Endothelial cell of umbilical vein (primary cell): ENCODE results near the gene SLC23A2. TPM values are rescaled to one million over a fixed set of nuclear protein-coding genes. Genes with fewer than 3 reads are reported as not detected.

Experiments used
- BruUV-seq: library from RNA; stranded (reverse); fragments of 400-500 nt; replicated peaks from 2 replicates; lab custom pipeline; 2021; lab: Mats Ljungman, UMichigan
- CTCF ChIA-PET: fragments of 300-600, 350-600 bp; sonication (Branson Sonifier 250); formaldehyde crosslinking; loops from one replicate; lab custom pipeline; 2021; ENCODE audit warnings: antibody characterized with exemption, inconsistent platforms; lab: Charles Lee
- POLR2A ChIA-PET: fragments of 300-600, 350-600 bp; sonication (Branson Sonifier 250); formaldehyde crosslinking; loops from one replicate; lab custom pipeline; 2021; ENCODE audit warnings: antibody characterized with exemption, inconsistent platforms; lab: Charles Lee
- DNase-seq: peaks from one replicate; pipeline ENCODE4 v3.0.0-alpha.2; 2011; ENCODE audit warnings: low read depth, low spot score
- FAIRE-seq: peaks from 2 replicates; lab custom pipeline; 2011; peaks lifted over from hg19 to GRCh38; lab: Jason Lieb, UNC
- H2AFZ ChIP-seq: 2 replicates; pipeline ENCODE4 v1.6.0; 2012; ENCODE audit warnings: low read depth, low read length, control low read depth, inconsistent platforms
- H3K27ac ChIP-seq: 2 replicates; pipeline ENCODE4 v1.5.1; 2011; ENCODE audit warnings: low read depth, mild to moderate bottlenecking, control low read depth, low read length, moderate library complexity; ENCODE audit not compliant: insufficient read depth
- H3K27me3 ChIP-seq, 2 experiments: 2 replicates each; pipeline versions ENCODE4 v1.6.0 to v1.6.1; 2011; ENCODE audit warnings: low read length in 2 of 2, mixed read lengths in 1 of 2; ENCODE audit not compliant: control insufficient read depth in 2 of 2, insufficient read depth in 2 of 2
- H3K36me3 ChIP-seq, 2 experiments: 2 replicates in 1 of 2; 3 replicates in 1 of 2; pipeline ENCODE4 v1.5.1; 2011; ENCODE audit warnings: low read length in 2 of 2, mild to moderate bottlenecking in 1 of 2, moderate library complexity in 1 of 2; ENCODE audit not compliant: control insufficient read depth in 2 of 2, insufficient read depth in 2 of 2; ENCODE audit errors: extremely low read depth in 1 of 2
- H3K4me1 ChIP-seq: 3 replicates; pipeline ENCODE4 v1.5.1; 2011; ENCODE audit warnings: mild to moderate bottlenecking, low read length; ENCODE audit not compliant: control insufficient read depth, insufficient read depth; ENCODE audit errors: extremely low read depth
- H3K4me2 ChIP-seq: 2 replicates; pipeline ENCODE4 v1.6.1; 2011; ENCODE audit warnings: low read length, control low read depth, mixed read lengths; ENCODE audit not compliant: insufficient read depth
- H3K4me3 ChIP-seq, 3 experiments: fragments of 200-600 bp in 1 of 3; sonication (generic), shearing (Covaris generic) in 1 of 3; replicated peaks in 1 of 3; 2 replicates each; pipeline ENCODE4 v1.5.1; 2011 to 2016; ENCODE audit warnings: control low read depth in 3 of 3, low read length in 3 of 3, mild to moderate bottlenecking in 2 of 3, inconsistent platforms in 1 of 3, low read depth in 1 of 3, moderate library complexity in 1 of 3; ENCODE audit not compliant: insufficient read depth in 1 of 3
- H3K79me2 ChIP-seq: 2 replicates; pipeline ENCODE4 v1.6.0; 2012; ENCODE audit warnings: low read length, inconsistent platforms; ENCODE audit not compliant: control insufficient read depth, insufficient read depth
- H3K9ac ChIP-seq: replicated peaks from 2 replicates; pipeline ENCODE3; 2011; ENCODE audit warnings: low read length, control low read depth; ENCODE audit not compliant: insufficient read depth; ENCODE audit errors: extremely low read depth
- H3K9me1 ChIP-seq: replicated peaks from 3 replicates; pipeline ENCODE4 v1.6.0; 2011; ENCODE audit warnings: mild to moderate bottlenecking, low read length; ENCODE audit not compliant: control insufficient read depth, insufficient read depth; ENCODE audit errors: extremely low read depth
- H3K9me3 ChIP-seq: replicated peaks from 2 replicates; pipeline ENCODE4 v1.5.1; 2012; ENCODE audit warnings: low read length, inconsistent platforms; ENCODE audit not compliant: control insufficient read depth, insufficient read depth
- H4K20me1 ChIP-seq: replicated peaks from 2 replicates; pipeline ENCODE3; 2011; ENCODE audit warnings: mild to moderate bottlenecking, low read length; ENCODE audit not compliant: control insufficient read depth, insufficient read depth; ENCODE audit errors: extremely low read depth
- EZH2 ChIP-seq: IDR thresholded peaks from 2 replicates; pipeline ENCODE4 v1.6.1; 2012; ENCODE audit warnings: borderline replicate concordance, low read depth, mild to moderate bottlenecking, moderate library complexity, low read length, inconsistent platforms; ENCODE audit not compliant: severe bottlenecking
- FOS ChIP-seq: IDR thresholded peaks from 2 replicates; pipeline ENCODE4 v1.6.1; 2011; ENCODE audit warnings: mild to moderate bottlenecking, low read length, moderate library complexity, borderline replicate concordance; ENCODE audit not compliant: insufficient read depth
- GATA2 ChIP-seq: IDR thresholded peaks from 2 replicates; pipeline ENCODE4 v1.7.0; 2011; ENCODE audit warnings: low read depth, mild to moderate bottlenecking, moderate library complexity, mixed read lengths, low read length; ENCODE audit not compliant: insufficient read length, insufficient read depth
- JUN ChIP-seq: IDR thresholded peaks from 2 replicates; pipeline ENCODE4 v1.6.1; 2011; ENCODE audit warnings: borderline replicate concordance, low read depth; ENCODE audit not compliant: insufficient read length, insufficient read depth
- MYC ChIP-seq: IDR thresholded peaks from one replicate; pipeline ENCODE4 v1.6.1; 2011; ENCODE audit warnings: mild to moderate bottlenecking, low read depth, low read length
- POLR2A ChIP-seq: IDR thresholded peaks from 2 replicates; pipeline ENCODE4 v1.6.1; 2012; ENCODE audit warnings: low read depth, mild to moderate bottlenecking, control low read depth, low read length
- POLR2AphosphoS5 ChIP-seq: IDR thresholded peaks from 2 replicates; pipeline ENCODE4 v1.6.1; 2012; ENCODE audit warnings: low read depth, mild to moderate bottlenecking, control low read depth, low read length, moderate library complexity; ENCODE audit not compliant: insufficient read depth
- dilution Hi-C: fragments of 300-500 bp; cut with MboI; formaldehyde crosslinking; loops from one replicate; pipeline ENCODE4 v1.15.0; 2019; ENCODE audit warnings: low sequenced_read_pairs; ENCODE audit not compliant: extremely low pct_ligation_motif_present
- intact Hi-C: fragments of 100-400 bp; cut with micrococcal nuclease; formaldehyde crosslinking; loops from one replicate; pipeline ENCODE4 v1.10.0; 2022
- polyA plus RNA-seq, 4 experiments: library from polyadenylated mRNA; depleted of rRNA in 3 of 4; stranded (reverse) in 3 of 4; unstranded in 1 of 4; fragments of >200 nt; gene quantifications; 2 replicates each; pipeline versions ENCODE4 v1.2.1 to v1.2.3, GENCODE V29; 2011 to 2012; ENCODE audit warnings: missing spikeins in 1 of 4
- total RNA-seq: library from RNA; stranded (reverse); gene quantifications from 2 replicates; pipeline ENCODE4 v1.2.3, GENCODE V29; 2021
- TF ChIP-seq, protein P1 (sequence below), 2 donors: IDR thresholded peaks; 1 replicate in 1 of 2; 2 replicates in 1 of 2; pipeline ENCODE4 v1.5.1; 2011; ENCODE audit warnings: low read length in 2 of 2, mild to moderate bottlenecking in 2 of 2, moderate library complexity in 2 of 2, control low read depth in 1 of 2, inconsistent platforms in 1 of 2, low read depth in 1 of 2; ENCODE audit not compliant: insufficient read depth in 1 of 2; ENCODE audit errors: extremely low read depth in 1 of 2
- TF ChIP-seq, protein P2 (sequence below): IDR thresholded peaks from 2 replicates; pipeline ENCODE4 v1.6.1; 2011; ENCODE audit not compliant: insufficient read depth, insufficient read length

Gene SLC23A2
- total and polyA plus RNA-seq, 2 donors (not counting 3 experiments of a cell fraction or from before 2014, with no cell fraction given), result 24.4 to 24.5 TPM

DNA sequence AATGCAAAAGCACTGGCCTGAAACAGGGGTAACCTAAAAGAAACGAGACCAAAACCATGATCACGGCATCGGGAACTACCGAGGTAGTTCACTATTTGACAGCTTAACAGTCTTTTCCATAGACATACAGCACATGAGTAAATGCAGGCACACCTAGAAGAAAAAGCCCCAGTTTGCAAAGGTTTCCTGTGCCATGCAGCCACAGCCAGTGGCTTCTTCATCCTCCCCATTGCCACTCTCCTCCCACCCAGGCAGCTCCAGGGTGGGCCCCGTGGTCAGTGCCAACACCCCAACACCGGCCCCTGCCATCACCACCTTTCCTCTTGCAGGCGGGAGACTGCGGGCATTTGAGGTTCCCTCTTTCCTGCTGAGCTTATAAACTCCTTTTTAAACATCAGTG lies 115.4 kb downstream of the SLC23A2 start:
- Histone ChIP-seq H3K4me3 (no peak overlapping the region), H3K4me1 (no peaks in the 10 kb centered on the region), H3K9ac (no peak overlapping the region), H4K20me1 (no peaks in the 10 kb centered on the region), H3K9me1 (no peaks in the 10 kb centered on the region), H3K4me2 (no peak overlapping the region), H3K79me2 (no peaks in the 10 kb centered on the region), H3K36me3 (peaks cover 3 to 4% of the 10 kb centered on the region in 2 experiments), H3K9me3 (no peaks in the 10 kb centered on the region), H3K27ac (no peak overlapping the region), H2AFZ (no peak overlapping the region), H3K27me3 (no peaks in the 10 kb centered on the region)
- no peak for TF ChIP-seq JUN
- TF ChIP-seq GATA2, result no peak
- no peak for TF ChIP-seq FOS
- TF ChIP-seq POLR2A, result no peak
- TF ChIP-seq, protein P1, sequence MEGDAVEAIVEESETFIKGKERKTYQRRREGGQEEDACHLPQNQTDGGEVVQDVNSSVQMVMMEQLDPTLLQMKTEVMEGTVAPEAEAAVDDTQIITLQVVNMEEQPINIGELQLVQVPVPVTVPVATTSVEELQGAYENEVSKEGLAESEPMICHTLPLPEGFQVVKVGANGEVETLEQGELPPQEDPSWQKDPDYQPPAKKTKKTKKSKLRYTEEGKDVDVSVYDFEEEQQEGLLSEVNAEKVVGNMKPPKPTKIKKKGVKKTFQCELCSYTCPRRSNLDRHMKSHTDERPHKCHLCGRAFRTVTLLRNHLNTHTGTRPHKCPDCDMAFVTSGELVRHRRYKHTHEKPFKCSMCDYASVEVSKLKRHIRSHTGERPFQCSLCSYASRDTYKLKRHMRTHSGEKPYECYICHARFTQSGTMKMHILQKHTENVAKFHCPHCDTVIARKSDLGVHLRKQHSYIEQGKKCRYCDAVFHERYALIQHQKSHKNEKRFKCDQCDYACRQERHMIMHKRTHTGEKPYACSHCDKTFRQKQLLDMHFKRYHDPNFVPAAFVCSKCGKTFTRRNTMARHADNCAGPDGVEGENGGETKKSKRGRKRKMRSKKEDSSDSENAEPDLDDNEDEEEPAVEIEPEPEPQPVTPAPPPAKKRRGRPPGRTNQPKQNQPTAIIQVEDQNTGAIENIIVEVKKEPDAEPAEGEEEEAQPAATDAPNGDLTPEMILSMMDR (IDR thresholded peaks at IDR 0.05; ENCODE audit: extremely low read depth in 1 of 2, insufficient read depth in 1 of 2, low read depth in 1 of 2, low read length in 2 of 2), result no peak
- TF ChIP-seq, protein P2, sequence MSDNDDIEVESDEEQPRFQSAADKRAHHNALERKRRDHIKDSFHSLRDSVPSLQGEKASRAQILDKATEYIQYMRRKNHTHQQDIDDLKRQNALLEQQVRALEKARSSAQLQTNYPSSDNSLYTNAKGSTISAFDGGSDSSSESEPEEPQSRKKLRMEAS, result no peak
- no peak for TF ChIP-seq POLR2AphosphoS5
- TF ChIP-seq MYC, result no peak
- TF ChIP-seq EZH2, result no peak
- dilution Hi-C loops, result no loop called here
- POLR2A ChIA-PET, result no interaction called here
- no TSS peak for BruUV-seq
- intact Hi-C loops, result no loop called here
- FAIRE-seq, result no peak
- DNase-seq, result no peak
- CTCF ChIA-PET, result interaction anchor here (1.0 to 1.3 kb wide), 3 partner anchors 15 to 215 kb away, joined by 3 read pairs; no protein-coding TSS in a partner anchor
